Thoracic aorta (tissue), 2 donors: ENCODE measurements around the gene USP3. TPM values are rescaled to one million over a fixed set of nuclear protein-coding genes. Genes with fewer than 3 reads are reported as not detected.

Experiments used
- ATAC-seq: fragments of 150-250 bp; one replicate; pipeline ENCODE4 v1.8.0; 2017; ENCODE audit warnings: low read depth; ENCODE audit not compliant: insufficient number of reproducible peaks, low FRiP score
- DNase-seq: peaks from one replicate; pipeline ENCODE4 v3.0.0-alpha.2; 2020; ENCODE audit warnings: low spot score
- H3K27ac ChIP-seq, 2 donors: fragments of 200-600 bp; sonication (generic); 1 replicate in 1 of 2; 2 replicates in 1 of 2; pipeline ENCODE4 v1.5.1; 2016; ENCODE audit warnings: mild to moderate bottlenecking in 2 of 2, moderate library complexity in 2 of 2
- H3K27me3 ChIP-seq: fragments of 200-600 bp; sonication (generic); replicated peaks from 2 replicates; pipeline ENCODE4 v1.6.0; 2016; ENCODE audit warnings: mild to moderate bottlenecking; ENCODE audit not compliant: insufficient read depth
- H3K36me3 ChIP-seq: fragments of 200-600 bp; sonication (generic); one replicate; pipeline ENCODE4 v1.5.1; 2016
- H3K4me1 ChIP-seq, 2 donors: fragments of 200-600 bp; sonication (generic); 1 replicate in 1 of 2; 2 replicates in 1 of 2; pipeline versions ENCODE4 v1.5.1 to v1.6.0; 2016; ENCODE audit warnings: low read depth in 2 of 2, mild to moderate bottlenecking in 1 of 2; ENCODE audit not compliant: control insufficient read depth in 1 of 2
- H3K4me3 ChIP-seq: fragments of 200-600 bp; sonication (generic); 2 replicates; pipeline ENCODE4 v1.5.1; 2016; ENCODE audit warnings: mild to moderate bottlenecking
- H3K9me3 ChIP-seq: fragments of 200-600 bp; sonication (generic); 2 replicates; pipeline ENCODE4 v1.5.1; 2016
- total RNA-seq, 2 donors: library from RNA; depleted of rRNA; stranded (reverse); fragments of >200 nt; gene quantifications; one replicate each; pipeline versions ENCODE4 v1.1.0 to v1.2.3, GENCODE V29; 2016
- TF ChIP-seq, protein P1 (sequence below): fragments of 200-600 bp; sonication (generic); IDR thresholded peaks from one replicate; pipeline ENCODE4 v1.5.1; 2019; ENCODE audit warnings: antibody characterized with exemption

Gene USP3
- total RNA-seq, 2 donors from 2014 or later: 37.8 to 54.4 TPM

DNA sequence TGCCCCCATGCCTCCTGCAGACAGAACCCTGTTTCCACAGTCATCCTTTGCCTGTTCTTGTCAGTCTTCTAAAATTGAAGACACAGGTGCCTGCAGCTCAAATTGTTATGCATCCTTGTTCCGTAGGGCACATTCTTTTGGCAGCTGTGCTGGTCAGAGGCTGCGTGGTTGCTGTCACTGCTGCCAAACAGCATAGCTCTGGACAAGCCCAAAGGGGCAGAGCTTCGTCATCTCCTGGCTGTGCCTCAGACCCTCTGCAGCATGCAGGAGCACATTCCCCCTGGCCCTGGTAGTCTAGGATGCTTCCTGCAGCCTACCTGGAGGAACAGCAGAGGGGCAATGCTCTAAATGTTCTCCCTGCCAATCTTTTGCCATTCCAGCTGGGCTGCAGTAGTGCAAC is 90.7 kb downstream of the USP3 start:
- DNase-seq (no peak), ATAC-seq (no peak)
- Histone ChIP-seq H3K9me3 (no peaks in the 10 kb centered on the region), H3K4me3 (no peak overlapping the region), H3K36me3 (peaks cover 12% of the 10 kb centered on the region), H3K27ac (peak overlapping the region; percentile 83 to 95), H3K4me1 (peaks cover 19 to 58% of the 10 kb centered on the region in 2 donors), H3K27me3 (no peaks in the 10 kb centered on the region)
- TF ChIP-seq, protein P1, sequence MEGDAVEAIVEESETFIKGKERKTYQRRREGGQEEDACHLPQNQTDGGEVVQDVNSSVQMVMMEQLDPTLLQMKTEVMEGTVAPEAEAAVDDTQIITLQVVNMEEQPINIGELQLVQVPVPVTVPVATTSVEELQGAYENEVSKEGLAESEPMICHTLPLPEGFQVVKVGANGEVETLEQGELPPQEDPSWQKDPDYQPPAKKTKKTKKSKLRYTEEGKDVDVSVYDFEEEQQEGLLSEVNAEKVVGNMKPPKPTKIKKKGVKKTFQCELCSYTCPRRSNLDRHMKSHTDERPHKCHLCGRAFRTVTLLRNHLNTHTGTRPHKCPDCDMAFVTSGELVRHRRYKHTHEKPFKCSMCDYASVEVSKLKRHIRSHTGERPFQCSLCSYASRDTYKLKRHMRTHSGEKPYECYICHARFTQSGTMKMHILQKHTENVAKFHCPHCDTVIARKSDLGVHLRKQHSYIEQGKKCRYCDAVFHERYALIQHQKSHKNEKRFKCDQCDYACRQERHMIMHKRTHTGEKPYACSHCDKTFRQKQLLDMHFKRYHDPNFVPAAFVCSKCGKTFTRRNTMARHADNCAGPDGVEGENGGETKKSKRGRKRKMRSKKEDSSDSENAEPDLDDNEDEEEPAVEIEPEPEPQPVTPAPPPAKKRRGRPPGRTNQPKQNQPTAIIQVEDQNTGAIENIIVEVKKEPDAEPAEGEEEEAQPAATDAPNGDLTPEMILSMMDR: no peak

DNA sequence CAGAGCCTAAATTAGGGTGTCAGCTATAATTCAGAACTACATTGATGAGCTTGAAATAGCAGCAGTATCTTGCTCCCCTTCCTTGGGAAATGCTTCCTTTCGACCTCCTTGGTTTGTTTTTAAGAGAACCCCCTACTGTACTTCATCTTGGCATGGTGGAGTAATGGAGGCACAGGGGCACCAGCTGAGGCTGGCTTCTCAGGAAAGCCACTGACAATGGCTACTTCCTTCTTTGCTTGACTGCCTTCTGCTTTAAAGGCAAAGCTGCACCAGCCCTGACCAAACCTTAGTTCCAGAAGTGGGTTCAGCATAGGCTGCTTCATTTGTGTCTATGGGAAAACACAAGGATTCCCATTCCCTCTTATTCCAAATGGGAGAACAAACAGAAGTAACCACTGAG is 91.3 kb downstream of the USP3 start:
- H3K9me3 ChIP-seq: no peaks in the 10 kb centered on the region
- no peak for DNase-seq
- no peaks in the 10 kb centered on the region for H3K27me3 ChIP-seq
- H3K4me1 ChIP-seq: peaks cover 19 to 61% of the 10 kb centered on the region in 2 donors
- peaks cover 10% of the 10 kb centered on the region for H3K36me3 ChIP-seq
- peak overlapping the region; percentile 83 to 95 for H3K27ac ChIP-seq
- no peak overlapping the region for H3K4me3 ChIP-seq
- TF ChIP-seq, protein P1: no peak
- no peak for ATAC-seq

DNA sequence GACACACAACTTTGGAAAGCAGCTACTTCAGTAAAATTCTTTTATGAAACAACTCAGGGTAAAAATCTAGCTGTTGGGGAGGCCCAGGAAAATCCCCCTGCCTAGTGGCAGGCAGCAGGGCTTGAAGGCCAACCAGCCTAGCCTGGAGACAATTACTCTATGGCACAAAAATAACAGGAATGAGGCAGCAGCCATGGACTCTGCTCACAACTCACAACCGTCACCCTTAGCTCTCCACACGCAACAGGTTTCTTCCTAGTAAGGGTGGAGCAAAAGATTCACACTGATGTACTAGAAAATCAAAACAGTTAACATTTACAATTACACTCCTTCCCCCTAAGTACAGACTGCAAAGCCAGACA is 92.3 kb downstream of the USP3 start:
- DNase-seq (no peak), ATAC-seq (peak; percentile 17)
- H3K4me3 ChIP-seq: peak overlapping the region; percentile 89
- H3K27me3 ChIP-seq: no peaks in the 10 kb centered on the region
- H3K27ac ChIP-seq: peak overlapping the region; percentile 83 to 95
- H3K4me1 ChIP-seq: peaks cover 20 to 61% of the 10 kb centered on the region in 2 donors
- H3K9me3 ChIP-seq: no peaks in the 10 kb centered on the region
- TF ChIP-seq, protein P1: no peak
- peaks cover 8% of the 10 kb centered on the region for H3K36me3 ChIP-seq

DNA sequence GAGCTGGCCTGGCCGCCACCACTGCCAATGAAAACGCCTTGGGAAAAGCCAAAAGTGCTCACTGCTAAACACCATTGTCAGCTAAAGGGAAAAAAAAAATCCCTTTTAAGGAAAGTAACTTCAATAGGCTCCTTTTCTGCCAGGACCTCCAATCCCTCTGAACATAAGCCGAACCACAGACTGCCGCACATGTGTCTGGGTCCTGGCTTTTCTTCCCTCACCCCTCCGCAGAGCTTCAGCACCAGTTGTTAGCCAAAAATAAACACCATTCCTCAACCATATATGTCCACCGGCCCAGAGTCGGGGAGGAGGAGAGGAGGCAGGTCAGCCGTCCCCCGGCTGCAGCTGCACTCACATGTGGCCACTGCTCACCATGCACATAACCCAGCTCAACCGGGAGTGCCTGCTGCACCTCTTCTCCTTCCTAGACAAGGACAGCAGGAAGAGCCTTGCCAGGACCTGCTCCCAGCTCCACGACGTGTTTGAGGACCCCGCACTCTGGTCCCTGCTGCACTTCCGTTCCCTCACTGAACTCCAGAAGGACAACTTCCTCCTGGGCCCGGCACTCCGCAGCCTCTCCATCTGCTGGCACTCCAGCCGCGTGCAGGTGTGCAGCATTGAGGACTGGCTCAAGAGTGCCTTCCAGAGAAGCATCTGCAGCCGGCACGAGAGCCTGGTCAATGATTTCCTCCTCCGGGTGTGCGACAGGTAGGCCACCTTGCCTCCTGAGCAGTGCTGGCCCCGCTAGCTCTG is 92.8 kb downstream of the USP3 start, which contains the start of gene FBXL22:
Gene FBXL22, plus strand, starts transcription at position 350 of the 753 bp plus-strand sequence. Its CDS starts 6 bp downstream, at position 356.
- TF ChIP-seq, protein P1: no peak

DNA sequence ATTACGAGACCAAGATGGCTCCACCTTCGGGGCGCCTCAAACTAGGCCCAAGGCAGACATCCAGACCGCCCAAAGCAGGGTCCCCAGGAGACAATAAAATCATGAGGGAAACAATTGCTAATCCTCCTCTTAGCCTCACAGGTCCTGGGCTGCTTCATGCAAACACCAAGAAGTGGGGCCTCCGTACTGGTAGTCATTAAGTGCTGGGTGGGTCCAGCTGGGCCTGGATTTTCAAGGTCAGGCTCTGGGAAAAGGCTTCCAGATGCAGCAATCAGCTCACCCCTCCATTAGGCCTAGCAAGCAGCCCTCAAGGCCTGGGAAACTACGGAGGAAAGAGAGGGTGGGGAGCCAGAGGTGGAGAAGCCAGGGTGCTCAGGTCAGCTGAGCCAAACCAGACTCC is 93.4 kb downstream of the USP3 start:
- TF ChIP-seq, protein P1: no peak
- Histone ChIP-seq H3K27me3 (no peaks in the 10 kb centered on the region), H3K9me3 (no peaks in the 10 kb centered on the region), H3K4me3 (peak overlapping the region; percentile 89), H3K36me3 (peaks cover 4% of the 10 kb centered on the region), H3K4me1 (peaks cover 24 to 73% of the 10 kb centered on the region in 2 donors), H3K27ac (peak overlapping the region; percentile 83 to 95)
- DNase-seq (no peak), ATAC-seq (no peak)

More for the DNA sequence above, 92.8 kb downstream of the USP3 start, which contains the start of gene FBXL22:
- H3K4me1 ChIP-seq: peaks cover 24 to 67% of the 10 kb centered on the region in 2 donors
- H3K27me3 ChIP-seq: no peaks in the 10 kb centered on the region
- no peak for DNase-seq
- ATAC-seq: no peak
- peak within 1 kb of the TSS; percentile 83 to 95 for H3K27ac ChIP-seq
- peak within 1 kb of the TSS; percentile 89 for H3K4me3 ChIP-seq
- peaks cover 4% of the 10 kb centered on the region for H3K36me3 ChIP-seq
- H3K9me3 ChIP-seq: no peaks in the 10 kb centered on the region
